KBM-7 (cell line): Measurements from ENCODE around the gene TCEAL7.

Experiments
- DNase-seq: peaks from one replicate; pipeline ENCODE4 v3.0.0-alpha.2; 2015
- in situ Hi-C: fragments of 300-500 bp; cut with MboI; formaldehyde crosslinking; loops from 2 replicates; pipeline ENCODE4 v1.14.3; 2020; ENCODE audit warnings: low sequenced_read_pairs, low pct_unique_long_range_greater_than_20kb, mixed read lengths

Gene TCEAL7

DNA sequence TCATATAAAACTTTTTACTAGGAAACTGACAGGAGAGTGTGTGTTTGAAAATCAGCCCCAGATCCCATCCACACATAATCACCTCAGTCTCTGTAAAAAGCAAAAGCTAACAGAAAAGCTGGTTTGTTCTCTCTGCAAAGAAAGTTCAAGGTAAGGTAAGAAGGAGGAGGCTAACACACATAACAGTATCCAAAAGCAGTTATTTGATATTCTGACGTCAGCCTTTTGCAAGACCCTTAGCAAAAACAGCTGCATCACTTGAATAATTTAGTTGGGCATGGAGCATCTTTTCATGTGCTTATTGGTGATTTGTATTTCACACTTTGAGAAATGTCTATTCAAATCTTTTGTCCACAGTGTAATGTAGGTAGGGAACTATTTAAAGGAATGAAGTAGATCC, 31.8 kb downstream of the TCEAL7 start:
- in situ Hi-C loops = no loop called here
- DNase-seq = no peak

- in situ Hi-C loops = no loop called here
- DNase-seq = no peak
Measured at GRCh38 chrX:103362474-103362873, 32.4 kb downstream of the TCEAL7 start.

DNA sequence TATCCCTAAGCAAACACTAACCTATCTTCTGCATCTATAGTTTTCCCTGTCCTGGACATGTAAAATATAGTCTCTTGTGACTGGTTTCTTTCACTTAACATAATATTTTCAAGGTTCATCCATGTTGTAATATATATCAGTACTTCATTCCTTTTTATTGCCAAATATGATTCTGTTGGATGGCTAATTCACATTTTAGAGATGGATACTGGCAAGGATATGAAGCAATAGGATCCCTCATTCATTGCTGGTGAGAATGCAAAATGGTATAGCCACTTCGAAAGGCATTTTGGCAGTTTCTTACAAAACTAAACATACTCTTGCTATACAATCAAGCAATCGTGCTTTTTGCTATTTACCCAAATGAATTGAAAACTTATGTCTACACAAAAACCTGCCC, 33.0 kb downstream of the TCEAL7 start:
- in situ Hi-C loops = no loop called here
- DNase-seq = no peak

- DNase-seq = no peak
- in situ Hi-C loops = no loop called here
Measured at GRCh38 chrX:103367502-103367901, 37.5 kb downstream of the TCEAL7 start.

DNA sequence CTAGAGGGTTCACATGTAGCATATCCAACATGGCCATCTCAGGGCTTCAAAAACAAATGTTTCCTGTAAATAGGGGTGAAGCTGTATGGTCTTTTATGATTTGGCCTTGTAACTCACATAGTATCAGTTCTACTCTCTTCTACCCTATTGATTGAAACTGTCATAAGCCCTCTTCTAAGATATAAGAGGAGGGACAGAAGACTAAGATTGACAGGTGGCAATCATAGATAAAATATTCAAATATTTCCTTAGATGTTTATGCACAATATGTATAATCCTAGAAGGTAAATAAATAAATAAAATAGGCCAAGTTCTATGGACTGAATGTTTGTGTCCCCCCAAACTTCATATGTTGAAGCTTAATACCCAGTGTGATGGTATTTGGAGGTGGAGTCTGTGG, 39.4 kb downstream of the TCEAL7 start:
- no peak for DNase-seq
- in situ Hi-C loops = no loop called here

DNA sequence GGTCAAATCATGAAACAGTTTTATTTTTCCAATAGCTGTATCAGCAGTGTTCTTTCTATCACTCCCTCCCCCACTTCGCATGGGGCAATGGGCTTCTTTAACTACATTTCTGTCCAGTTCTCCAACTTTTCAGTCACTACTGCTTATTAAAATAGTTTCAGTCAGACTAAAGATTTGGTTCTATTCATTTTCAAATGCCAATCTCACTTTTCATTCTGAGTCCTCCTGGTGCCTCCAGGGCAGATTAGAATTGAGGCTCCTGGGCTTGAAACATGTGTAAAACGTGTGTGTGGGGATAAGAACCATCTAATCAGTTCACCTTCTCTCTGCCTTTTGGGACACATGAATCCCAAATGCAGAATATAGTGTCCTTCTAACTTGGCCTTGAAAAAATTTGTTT, 42.8 kb downstream of the TCEAL7 start:
- no peak for DNase-seq
- in situ Hi-C loops = no loop called here

DNA sequence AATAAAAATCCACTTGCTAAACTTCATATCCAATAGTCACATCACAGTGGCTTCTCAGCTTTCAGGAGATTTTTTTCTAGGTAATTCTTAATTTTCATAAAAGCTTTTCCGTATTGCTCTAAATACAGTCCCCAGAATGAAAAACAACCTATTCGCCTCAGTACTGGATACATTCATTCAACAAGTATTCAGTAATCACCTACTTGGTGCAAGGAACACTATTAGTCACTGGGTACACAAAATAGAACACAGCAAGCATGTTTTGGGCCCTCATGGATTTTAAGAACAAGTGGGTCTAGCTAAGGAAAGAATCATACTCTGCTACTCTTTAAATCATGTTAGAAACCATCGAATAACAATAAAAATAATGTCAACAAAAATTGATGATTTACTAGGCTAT, 43.5 kb downstream of the TCEAL7 start:
- in situ Hi-C loops = no loop called here
- DNase-seq = no peak

DNA sequence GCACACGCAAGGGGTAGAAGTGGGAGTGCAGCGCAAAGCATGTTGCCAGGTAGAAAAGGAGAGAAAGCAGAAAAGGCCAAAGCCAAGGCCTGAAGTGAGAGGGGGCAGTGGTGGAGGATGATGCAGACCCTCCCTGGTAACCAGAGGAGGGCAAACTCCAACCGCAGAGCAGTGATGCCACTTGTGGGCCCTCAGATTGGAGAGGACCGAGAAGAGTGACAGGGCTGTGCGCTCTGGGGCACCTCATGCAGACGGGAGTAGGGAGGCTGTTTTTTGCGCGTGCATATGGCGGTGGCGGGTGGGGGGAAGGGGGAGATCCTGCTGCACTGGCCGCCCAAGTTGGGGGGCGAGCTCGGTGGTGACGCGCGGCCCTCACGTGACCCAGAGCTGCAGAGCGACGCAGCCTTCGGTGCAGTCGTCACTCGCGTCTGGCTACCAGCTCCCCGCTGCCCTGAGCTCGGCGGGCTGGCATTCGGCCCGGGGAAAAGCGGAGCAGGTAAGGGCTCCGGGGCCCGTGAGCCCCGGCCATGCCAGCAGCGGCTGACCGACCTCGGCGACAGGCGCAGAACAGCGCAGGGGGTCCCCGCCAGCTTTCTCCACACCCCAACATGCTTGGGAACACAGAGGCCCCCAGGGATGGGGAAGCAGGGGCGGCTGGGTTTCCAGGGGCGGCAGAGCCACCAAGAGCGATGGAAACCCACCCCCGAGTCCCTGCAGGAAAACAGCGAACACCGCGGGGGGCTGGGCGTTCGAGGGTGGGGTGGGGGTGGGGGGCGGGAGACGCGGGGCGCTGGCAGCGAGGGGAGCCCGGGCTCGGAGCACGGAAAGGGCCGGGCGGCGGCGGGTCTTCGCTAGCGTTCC, 46.3 kb downstream of the TCEAL7 start, which contains the start of gene BEX3:
Gene BEX3 (plus strand): TSS at position 421 of the 861 bp plus-strand sequence. CDS start 984 bp downstream, outside the sequence.
- in situ Hi-C loops = no loop called here
- DNase-seq = peak; percentile 65

DNA sequence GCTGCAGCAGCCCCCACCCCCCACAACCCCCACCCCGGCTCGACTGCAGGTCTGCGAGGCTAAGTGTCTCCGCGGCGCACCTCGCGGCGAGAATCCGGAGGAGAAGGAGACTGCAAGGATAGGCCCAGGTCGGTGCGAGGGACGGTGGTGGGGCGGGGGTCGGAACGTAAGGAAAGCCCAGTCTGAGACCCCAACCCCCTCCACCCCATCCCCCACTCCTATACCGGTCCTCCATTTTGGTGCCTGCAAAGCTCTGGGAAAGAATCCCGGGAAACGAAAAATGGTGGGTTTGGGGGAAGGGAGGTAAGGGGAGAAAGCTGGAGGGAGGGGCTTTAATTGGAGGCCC, 46.9 kb downstream of the TCEAL7 start:
- in situ Hi-C loops = no loop called here
- no peak for DNase-seq

- no peak for DNase-seq
- in situ Hi-C loops = no loop called here
Measured at GRCh38 chrX:103378990-103379389, 49.0 kb downstream of the TCEAL7 start.
